GM12878 (cell line): ENCODE measurements around the gene SGSH. TPM values are rescaled to one million over a fixed set of nuclear protein-coding genes. Genes with fewer than 3 reads are reported as not detected.

ENCODE experiments used
- ATAC-seq: fragments of 200-7000 bp; cut with Tn5 transposase; 3 replicates; pipeline ENCODE4 v1.9.1; 2020; ENCODE audit warnings: mild to moderate bottlenecking, moderate library complexity
- BruUV-seq: library from RNA; stranded (reverse); fragments of 400-500 nt; replicated peaks from 2 replicates; lab custom pipeline; 2021; lab: Mats Ljungman, UMichigan
- CTCF ChIA-PET: fragments of 300-600 bp; sonication (Branson Sonifier 250); formaldehyde crosslinking; extraction: SDS; loops from one replicate; lab custom pipeline; 2021; ENCODE audit warnings: inconsistent platforms; lab: Yijun Ruan, JAX
- POLR2A ChIA-PET: fragments of 350-600 bp; formaldehyde crosslinking; extraction: SDS; loops from one replicate; lab custom pipeline; 2021; ENCODE audit warnings: inconsistent platforms; lab: Charles Lee
- RAD21 ChIA-PET: fragments of 300-600 bp; sonication (Branson Sonifier 250); formaldehyde crosslinking; loops from one replicate; lab custom pipeline; 2023; ENCODE audit warnings: antibody characterized with exemption; ENCODE audit not compliant: unreplicated experiment; lab: Charles Lee
- SMC1A ChIA-PET: fragments of 300-600 bp; sonication (Branson Sonifier 250); formaldehyde crosslinking; loops from one replicate; lab custom pipeline; 2023; ENCODE audit not compliant: unreplicated experiment, uncharacterized antibody; lab: Charles Lee
- DNase-seq: peaks from one replicate; pipeline ENCODE4 v3.0.0-alpha.2; 2011; ENCODE audit warnings: low read depth, low spot score
- FAIRE-seq: peaks from 3 replicates; lab custom pipeline; 2011; peaks lifted over from hg19 to GRCh38; lab: Jason Lieb, UNC
- H2AFZ ChIP-seq: 2 replicates; pipeline ENCODE4 v1.6.0; 2011; ENCODE audit warnings: low read depth, low read length, control low read depth; ENCODE audit not compliant: control insufficient read depth
- H3K27ac ChIP-seq: 2 replicates; pipeline ENCODE4 v1.5.1; 2011; ENCODE audit warnings: control low read depth; ENCODE audit not compliant: control insufficient read depth, insufficient read depth
- H3K27me3 ChIP-seq, 2 experiments: replicated peaks in 1 of 2; 2 replicates each; pipeline versions ENCODE4 v1.6.0 to v1.6.1; 2011; ENCODE audit warnings: low read length in 1 of 2; ENCODE audit not compliant: control insufficient read depth in 2 of 2, insufficient read depth in 2 of 2
- H3K36me3 ChIP-seq, 2 experiments: 2 replicates each; pipeline ENCODE4 v1.5.1; 2011; ENCODE audit warnings: low read length in 1 of 2; ENCODE audit not compliant: control insufficient read depth in 2 of 2, insufficient read depth in 2 of 2
- H3K4me1 ChIP-seq: 2 replicates; pipeline ENCODE4 v1.6.1; 2011; ENCODE audit warnings: mild to moderate bottlenecking, low read length, moderate library complexity, mixed read lengths; ENCODE audit not compliant: control insufficient read depth, insufficient read depth
- H3K4me2 ChIP-seq: 2 replicates; pipeline ENCODE4 v1.6.0; 2011; ENCODE audit warnings: control low read depth; ENCODE audit not compliant: control insufficient read depth, insufficient read depth
- H3K4me3 ChIP-seq: fragments of 200-600 bp; sonication (generic); 2 replicates; pipeline ENCODE4 v1.5.1; 2016
- H3K79me2 ChIP-seq: 2 replicates; pipeline ENCODE4 v1.6.0; 2011; ENCODE audit warnings: low read length; ENCODE audit not compliant: control insufficient read depth, insufficient read depth
- H3K9ac ChIP-seq: 2 replicates; pipeline ENCODE4 v1.8.0; 2011; ENCODE audit warnings: low read length, control low read depth, mixed read lengths; ENCODE audit not compliant: control insufficient read depth, insufficient read depth
- H3K9me3 ChIP-seq: replicated peaks from 3 replicates; pipeline ENCODE4 v1.5.1; 2011; ENCODE audit warnings: mild to moderate bottlenecking, low read length; ENCODE audit not compliant: control insufficient read depth, insufficient read depth
- H4K20me1 ChIP-seq: 2 replicates; pipeline ENCODE4 v1.6.0; 2011; ENCODE audit not compliant: control insufficient read depth, insufficient read depth
- CEBPB ChIP-seq, 2 experiments: fragments of 150-350 bp in 1 of 2; IDR thresholded peaks; 2 replicates each; pipeline ENCODE4 v1.6.1; 2012 to 2014; ENCODE audit warnings: low read depth in 2 of 2, low read length in 2 of 2, borderline replicate concordance in 1 of 2, inconsistent platforms in 1 of 2
- E2F4 ChIP-seq: IDR thresholded peaks from 2 replicates; pipeline ENCODE4 v1.6.1; 2012; ENCODE audit warnings: low read depth, low read length, improper control_type of control experiment
- FOS ChIP-seq: IDR thresholded peaks from 3 replicates; pipeline ENCODE4 v1.6.1; 2011; ENCODE audit warnings: borderline replicate concordance; ENCODE audit not compliant: insufficient read length; ENCODE audit errors: extremely low read depth
- MXI1 ChIP-seq: fragments of 150-350 bp; IDR thresholded peaks from 2 replicates; pipeline ENCODE4 v1.6.1; 2011; ENCODE audit warnings: low read depth, mild to moderate bottlenecking, inconsistent platforms, low read length, improper control_type of control experiment
- NRF1 ChIP-seq: conservative IDR thresholded peaks from 2 replicates; pipeline ENCODE4 v1.6.1; 2011; ENCODE audit warnings: mild to moderate bottlenecking, low read depth, low read length, improper control_type of control experiment
- POLR2A ChIP-seq: IDR thresholded peaks from 2 replicates; pipeline ENCODE4 v1.6.1; 2011; ENCODE audit warnings: low read depth, mild to moderate bottlenecking, low read length
- PRDM15 ChIP-seq: fragments of 450-650 bp; formaldehyde crosslinking; IDR thresholded peaks from 2 replicates; pipeline ENCODE4 v1.4.0; 2020; ENCODE audit warnings: mild to moderate bottlenecking, moderate library complexity
- SMAD1 ChIP-seq: fragments of 450-650 bp; IDR thresholded peaks from 2 replicates; pipeline ENCODE4 v1.6.1; 2018; ENCODE audit warnings: mild to moderate bottlenecking, low read depth; ENCODE audit not compliant: partially characterized antibody
- TCF12 ChIP-seq: IDR thresholded peaks from 2 replicates; pipeline ENCODE4 v1.6.1; 2011; ENCODE audit warnings: low read depth, mild to moderate bottlenecking, low read length
- ZNF622 ChIP-seq: fragments of 450-650 bp; IDR thresholded peaks from 2 replicates; pipeline ENCODE4 v1.6.1; 2017; ENCODE audit warnings: mild to moderate bottlenecking, inconsistent platforms
- ZSCAN29 ChIP-seq: fragments of 450-650 bp; IDR thresholded peaks from 2 replicates; pipeline ENCODE4 v1.6.1; 2017; ENCODE audit warnings: mild to moderate bottlenecking, moderate library complexity
- WGBS: methylation state at CpG from one replicate; pipeline ENCODE4 v1.1.6; 2016; ENCODE audit warnings: low lambda C conversion rate; ENCODE audit not compliant: insufficient replicate concordance, insufficient coverage; ENCODE audit errors: missing lambda C conversion rate; 5-methylcytosine and 5-hydroxymethylcytosine counted together
- in situ Hi-C: fragments of 300-500 bp; cut with MboI; formaldehyde crosslinking; loops from 9 replicates; pipeline ENCODE4 v1.14.3; 2018; ENCODE audit warnings: mixed read lengths
- intact Hi-C: fragments of 100-400 bp; cut with micrococcal nuclease; formaldehyde crosslinking; loops from one replicate; pipeline ENCODE4 v1.14.2; 2022; ENCODE audit not compliant: unreplicated experiment
- polyA plus RNA-seq, 11 experiments: library from polyadenylated mRNA; depleted of rRNA in 4 of 11; unstranded in 6 of 11; stranded (reverse) in 5 of 11; fragments of >200 nt; fragmentation: Nextera tagmentation in 4 of 11; fragmentation: Illumina TruSeq in 1 of 11; extraction: Ambion mirVana in 4 of 11; extraction: Trizol in 1 of 11; gene quantifications; 1 replicate in 1 of 11; 2 replicates in 10 of 11; pipeline versions ENCODE4 v1.2.1 to v1.2.3, GENCODE V29; 2011 to 2016; ENCODE audit warnings: inconsistent platforms in 2 of 11, missing spikeins in 2 of 11, low read depth in 1 of 11
- total RNA-seq, 4 experiments: library from RNA; depleted of rRNA in 3 of 4; stranded (reverse); fragments of >200 nt in 3 of 4; fragmentation: Illumina TruSeq in 1 of 4; extraction: Trizol in 1 of 4; gene quantifications; 2 replicates each; pipeline versions ENCODE4 v1.2.1 to v1.2.3, GENCODE V29; 2013 to 2021
- TF ChIP-seq, protein P1 (sequence below): IDR thresholded peaks from 2 replicates; pipeline ENCODE4 v1.6.1; 2011; ENCODE audit warnings: borderline replicate concordance, low read depth, mild to moderate bottlenecking, moderate library complexity, low read length; ENCODE audit not compliant: insufficient read depth, poor library complexity, severe bottlenecking
- TF ChIP-seq, protein P2 (sequence below): fragments of 450-650 bp; IDR thresholded peaks from 2 replicates; pipeline ENCODE4 v1.6.1; 2017; ENCODE audit warnings: mild to moderate bottlenecking, low read depth, inconsistent platforms; ENCODE audit not compliant: poor library complexity, severe bottlenecking

Gene SGSH
- total and polyA plus RNA-seq, 10 of the 15 experiments (the other 5 are each of a cell fraction or from before 2014, with no cell fraction given): 0.13 to 17.2 (median 6.0) TPM

GRCh38 chr17:80244871-80245509 is 24.9 kb upstream of the SGSH start:
- intact Hi-C loops: no loop called here
- ChIA-PET RAD21 (no interaction called here), POLR2A (no interaction called here), CTCF (no interaction called here), SMC1A (no interaction called here)
- H3K79me2 ChIP-seq: no peaks in the 10 kb centered on the region
- TF ChIP-seq FOS (no peak), ZNF622 (no peak), NRF1 (no peak), POLR2A (no peak), TCF12 (no peak), MXI1 (no peak), ZSCAN29 (no peak), E2F4 (no peak), PRDM15 (CRISPR knock-in tag) (no peak), CEBPB (IDR thresholded peaks at IDR 0.05; ENCODE audit: borderline replicate concordance in 1 of 2, low read depth in 2 of 2, low read length in 2 of 2) (no peak), SMAD1 (no peak)
- TF ChIP-seq, protein P1, sequence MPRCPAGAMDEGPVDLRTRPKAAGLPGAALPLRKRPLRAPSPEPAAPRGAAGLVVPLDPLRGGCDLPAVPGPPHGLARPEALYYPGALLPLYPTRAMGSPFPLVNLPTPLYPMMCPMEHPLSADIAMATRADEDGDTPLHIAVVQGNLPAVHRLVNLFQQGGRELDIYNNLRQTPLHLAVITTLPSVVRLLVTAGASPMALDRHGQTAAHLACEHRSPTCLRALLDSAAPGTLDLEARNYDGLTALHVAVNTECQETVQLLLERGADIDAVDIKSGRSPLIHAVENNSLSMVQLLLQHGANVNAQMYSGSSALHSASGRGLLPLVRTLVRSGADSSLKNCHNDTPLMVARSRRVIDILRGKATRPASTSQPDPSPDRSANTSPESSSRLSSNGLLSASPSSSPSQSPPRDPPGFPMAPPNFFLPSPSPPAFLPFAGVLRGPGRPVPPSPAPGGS: no peak
- TF ChIP-seq, protein P2, sequence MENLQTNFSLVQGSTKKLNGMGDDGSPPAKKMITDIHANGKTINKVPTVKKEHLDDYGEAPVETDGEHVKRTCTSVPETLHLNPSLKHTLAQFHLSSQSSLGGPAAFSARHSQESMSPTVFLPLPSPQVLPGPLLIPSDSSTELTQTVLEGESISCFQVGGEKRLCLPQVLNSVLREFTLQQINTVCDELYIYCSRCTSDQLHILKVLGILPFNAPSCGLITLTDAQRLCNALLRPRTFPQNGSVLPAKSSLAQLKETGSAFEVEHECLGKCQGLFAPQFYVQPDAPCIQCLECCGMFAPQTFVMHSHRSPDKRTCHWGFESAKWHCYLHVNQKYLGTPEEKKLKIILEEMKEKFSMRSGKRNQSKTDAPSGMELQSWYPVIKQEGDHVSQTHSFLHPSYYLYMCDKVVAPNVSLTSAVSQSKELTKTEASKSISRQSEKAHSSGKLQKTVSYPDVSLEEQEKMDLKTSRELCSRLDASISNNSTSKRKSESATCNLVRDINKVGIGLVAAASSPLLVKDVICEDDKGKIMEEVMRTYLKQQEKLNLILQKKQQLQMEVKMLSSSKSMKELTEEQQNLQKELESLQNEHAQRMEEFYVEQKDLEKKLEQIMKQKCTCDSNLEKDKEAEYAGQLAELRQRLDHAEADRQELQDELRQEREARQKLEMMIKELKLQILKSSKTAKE: no peak
- in situ Hi-C loops: no loop called here
- H3K27me3 ChIP-seq: no peaks in the 10 kb centered on the region
- H4K20me1 ChIP-seq: no peaks in the 10 kb centered on the region
- H3K4me2 ChIP-seq: no peak overlapping the region
- H3K36me3 ChIP-seq: no peaks in the 10 kb centered on the region
- no peak overlapping the region for H3K27ac ChIP-seq
- no peaks in the 10 kb centered on the region for H3K4me1 ChIP-seq
- no peaks in the 10 kb centered on the region for H3K9me3 ChIP-seq
- H3K9ac ChIP-seq: no peak overlapping the region
- no peak for ATAC-seq
- no TSS peak for BruUV-seq
- no peak for FAIRE-seq
- no peak for DNase-seq
- 76% methylated on average over 20 of the region's 22 CpGs for WGBS
- H2AFZ ChIP-seq: no peak overlapping the region
- H3K4me3 ChIP-seq: no peak overlapping the region
